NCI-H187 (cell line): ENCODE measurements around the gene PLPPR2.
"Not testable (repeated sequence)": the region's sequence is repeated elsewhere in the genome, so short reads cannot be mapped to it uniquely, and the experiment has no call there.

Experiments
- DNase-seq, 2 experiments: peaks; one replicate each; lab custom pipeline; 2025; lab: John Stamatoyannopoulos, UW

Gene PLPPR2

GRCh38 chr19:11340099-11340467, 15.1 kb upstream of the PLPPR2 start:
- DNase-seq = not testable (repeated sequence)

- no peak for DNase-seq
Observed at GRCh38 chr19:11342429-11342828, 12.8 kb upstream of the PLPPR2 start.

DNA sequence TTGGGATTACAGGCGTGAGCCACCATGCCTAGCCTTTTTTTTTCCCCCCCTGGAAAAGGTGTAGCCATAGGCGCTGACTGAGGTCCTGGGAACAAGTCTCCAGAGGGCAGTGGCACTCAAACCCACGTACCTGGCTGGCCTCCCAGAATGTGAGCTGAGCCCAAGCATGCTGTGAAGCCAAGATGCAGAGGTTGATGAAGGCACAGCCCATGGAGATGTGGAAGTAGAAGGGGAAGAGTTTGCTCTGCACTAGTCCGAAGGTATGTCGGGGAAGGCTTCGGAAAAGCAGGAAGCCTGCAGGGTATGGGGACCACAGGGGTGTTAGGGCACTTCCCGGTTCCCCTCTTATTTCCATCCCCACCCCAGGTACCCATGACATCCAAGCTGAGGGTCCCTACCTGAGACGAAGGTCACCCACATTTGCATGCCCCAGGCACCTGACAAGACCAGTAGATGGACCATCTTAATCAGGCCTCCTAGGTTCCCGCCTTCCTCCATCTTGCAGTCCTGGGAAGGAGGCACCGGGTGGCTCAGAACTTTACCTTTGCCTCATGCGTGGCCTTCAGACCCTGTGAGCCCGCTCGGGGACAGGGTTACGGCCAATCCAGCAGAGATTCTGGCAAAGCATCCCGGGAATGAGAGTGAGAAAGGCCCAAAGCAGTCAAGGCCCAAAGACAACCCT, 10.0 kb upstream of the PLPPR2 start:
- no peak for DNase-seq

DNA sequence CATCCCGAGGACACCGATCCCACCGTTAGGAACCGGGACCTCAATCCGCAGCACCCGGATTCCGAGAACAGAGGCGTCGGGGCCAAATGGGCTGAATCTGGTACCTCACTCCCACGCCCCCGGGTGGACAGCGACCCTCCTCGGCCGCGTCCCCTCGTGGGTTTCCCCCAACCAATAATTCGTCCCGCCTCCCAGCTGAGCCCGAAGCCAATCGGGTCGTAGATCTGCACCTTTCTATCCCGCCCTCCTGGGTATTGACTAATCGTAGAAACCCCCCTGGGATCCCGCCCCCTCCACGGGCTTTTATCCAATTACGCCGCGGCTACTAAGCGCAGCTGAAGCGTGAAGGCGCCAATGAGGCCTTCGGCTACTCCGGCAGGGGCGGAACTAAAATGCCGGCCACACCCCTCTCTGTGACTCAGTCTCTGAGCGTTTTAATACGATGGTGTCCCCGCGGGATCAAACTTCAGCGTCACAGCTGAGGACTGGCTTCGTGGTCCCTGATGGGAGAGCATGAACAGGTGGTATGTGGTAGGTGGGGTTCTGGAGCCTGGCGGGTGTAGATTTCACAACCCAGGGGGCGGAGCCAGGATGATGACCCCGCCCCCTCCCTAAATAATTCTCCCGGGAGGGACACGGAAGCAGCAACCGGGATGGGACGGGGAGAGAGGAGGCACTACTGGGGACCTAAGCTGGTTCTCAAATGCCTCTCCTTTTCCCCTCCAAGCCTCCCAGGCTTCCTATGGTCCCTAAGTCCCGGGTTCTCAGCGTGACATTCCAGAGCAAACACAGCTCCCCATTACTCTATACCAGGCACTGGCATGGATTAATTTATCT, 8.9 kb upstream of the PLPPR2 start, which contains the start of the genes CCDC159 and TMEM205:
Gene CCDC159, plus strand, starts transcription at position 416 of the 837 bp plus-strand sequence. Its CDS starts 88 bp downstream, at position 504.
Gene TMEM205, minus strand, starts transcription at position 165 of the 837 bp plus-strand sequence. CDS start 649 bp downstream, outside the sequence.
- peak; percentile 84 to 89 for DNase-seq

- DNase-seq = no peak
Observed at GRCh38 chr19:11347546-11348039, 7.6 kb upstream of the PLPPR2 start.

DNA sequence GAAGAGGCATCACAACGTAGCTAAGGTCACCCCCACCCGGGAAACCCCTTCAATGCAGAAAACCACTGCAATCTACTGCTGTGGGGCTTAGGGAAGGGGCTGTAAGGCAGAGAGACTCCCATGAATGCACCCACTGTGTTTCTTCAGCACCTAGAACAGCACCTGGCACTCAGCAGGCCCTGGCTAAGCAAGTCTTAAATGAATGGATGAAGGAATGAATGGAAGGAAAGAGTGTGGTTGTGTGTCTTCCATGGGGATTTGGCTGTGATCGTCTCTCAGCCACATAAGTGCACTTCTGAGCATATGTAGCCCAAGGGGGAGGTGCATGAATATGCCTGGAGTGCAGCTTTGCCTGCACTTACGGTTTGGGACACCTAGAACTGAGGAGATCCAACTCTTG, 6.1 kb upstream of the PLPPR2 start:
- DNase-seq = no peak

DNA sequence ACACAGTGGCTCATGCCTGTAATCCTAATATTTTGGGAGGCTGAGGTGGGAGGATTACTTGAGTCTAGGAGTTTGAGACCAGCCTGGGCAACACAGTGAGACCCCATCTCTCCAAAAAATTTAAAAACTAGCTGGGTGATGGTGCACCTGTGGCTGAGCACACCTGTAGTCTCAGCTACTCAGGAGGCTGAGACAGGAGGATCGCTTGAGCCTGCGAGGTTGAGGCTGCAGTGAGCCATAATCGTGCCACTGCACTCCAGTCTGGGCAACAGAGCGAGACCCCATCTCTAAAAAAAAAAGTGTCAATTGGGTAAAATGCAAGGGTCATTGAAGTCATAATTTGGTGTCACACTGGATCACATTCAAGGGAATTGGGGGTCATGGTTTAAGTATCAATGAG, 1.1 kb upstream of the PLPPR2 start:
- not testable (repeated sequence) for DNase-seq

DNA sequence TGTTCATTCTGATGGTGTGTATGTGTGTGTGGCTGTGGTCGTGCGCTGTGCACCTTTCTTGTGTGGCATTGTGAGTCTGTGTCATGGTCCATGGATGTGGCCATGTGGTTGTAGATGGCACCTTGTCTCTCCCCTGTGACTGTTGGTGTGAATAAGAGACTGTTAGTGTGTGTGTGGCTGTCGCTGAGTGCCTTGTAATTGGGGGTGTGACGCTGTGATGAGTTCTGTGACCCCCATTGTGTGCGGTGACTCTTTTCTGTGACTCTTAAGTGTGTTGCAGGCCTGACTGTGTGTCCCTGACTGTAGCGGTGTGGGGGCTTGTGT, 804 bp downstream of the PLPPR2 start:
- no peak for DNase-seq

DNA sequence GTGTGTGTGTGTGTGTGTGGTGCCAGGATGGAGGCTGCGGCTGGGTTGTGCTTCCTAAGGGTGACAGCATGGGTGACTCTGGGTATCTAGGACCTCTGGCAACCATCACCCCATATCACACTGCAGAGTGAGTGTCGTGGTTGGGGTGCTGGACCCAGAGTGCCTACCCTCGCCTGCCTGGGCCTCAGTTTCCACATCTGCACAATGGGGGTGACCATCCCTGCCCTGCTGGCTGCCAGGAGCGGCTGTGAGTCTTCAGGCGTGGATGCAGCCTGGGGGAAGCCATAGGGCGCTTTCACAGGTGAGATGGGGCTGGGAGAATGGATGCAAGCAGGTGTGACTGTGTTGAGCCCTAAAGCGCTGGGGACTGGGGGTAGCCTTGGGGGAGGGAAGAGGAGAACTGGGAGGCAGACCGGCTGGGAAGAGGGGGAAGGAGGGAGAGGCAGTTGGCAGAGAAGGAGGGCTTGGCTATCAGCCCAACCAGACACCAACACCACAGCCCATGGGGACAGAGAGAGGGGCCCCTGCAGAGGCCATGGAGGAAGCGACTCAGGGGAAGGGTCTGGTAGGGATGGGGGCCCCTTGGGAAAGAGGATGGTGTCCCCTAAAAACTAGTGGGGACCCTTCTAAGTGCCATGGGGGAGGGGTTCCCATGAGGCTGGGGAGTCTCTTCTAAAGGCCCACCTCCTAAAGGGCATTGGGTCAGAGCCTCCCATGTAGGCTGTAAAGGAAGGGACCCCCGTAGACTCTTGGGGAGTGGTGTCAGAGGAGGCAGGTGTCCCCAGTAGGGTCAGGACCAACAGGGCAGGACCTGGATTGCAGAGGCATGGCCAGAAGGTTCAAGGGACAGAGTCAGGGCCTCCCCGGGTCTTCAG, 1.7 kb downstream of the PLPPR2 start:
- DNase-seq = no peak

GRCh38 chr19:11359421-11359820, 4.2 kb downstream of the PLPPR2 start:
- DNase-seq = no peak

GRCh38 chr19:11361037-11361770, 6.0 kb downstream of the PLPPR2 start:
- DNase-seq = no peak

DNA sequence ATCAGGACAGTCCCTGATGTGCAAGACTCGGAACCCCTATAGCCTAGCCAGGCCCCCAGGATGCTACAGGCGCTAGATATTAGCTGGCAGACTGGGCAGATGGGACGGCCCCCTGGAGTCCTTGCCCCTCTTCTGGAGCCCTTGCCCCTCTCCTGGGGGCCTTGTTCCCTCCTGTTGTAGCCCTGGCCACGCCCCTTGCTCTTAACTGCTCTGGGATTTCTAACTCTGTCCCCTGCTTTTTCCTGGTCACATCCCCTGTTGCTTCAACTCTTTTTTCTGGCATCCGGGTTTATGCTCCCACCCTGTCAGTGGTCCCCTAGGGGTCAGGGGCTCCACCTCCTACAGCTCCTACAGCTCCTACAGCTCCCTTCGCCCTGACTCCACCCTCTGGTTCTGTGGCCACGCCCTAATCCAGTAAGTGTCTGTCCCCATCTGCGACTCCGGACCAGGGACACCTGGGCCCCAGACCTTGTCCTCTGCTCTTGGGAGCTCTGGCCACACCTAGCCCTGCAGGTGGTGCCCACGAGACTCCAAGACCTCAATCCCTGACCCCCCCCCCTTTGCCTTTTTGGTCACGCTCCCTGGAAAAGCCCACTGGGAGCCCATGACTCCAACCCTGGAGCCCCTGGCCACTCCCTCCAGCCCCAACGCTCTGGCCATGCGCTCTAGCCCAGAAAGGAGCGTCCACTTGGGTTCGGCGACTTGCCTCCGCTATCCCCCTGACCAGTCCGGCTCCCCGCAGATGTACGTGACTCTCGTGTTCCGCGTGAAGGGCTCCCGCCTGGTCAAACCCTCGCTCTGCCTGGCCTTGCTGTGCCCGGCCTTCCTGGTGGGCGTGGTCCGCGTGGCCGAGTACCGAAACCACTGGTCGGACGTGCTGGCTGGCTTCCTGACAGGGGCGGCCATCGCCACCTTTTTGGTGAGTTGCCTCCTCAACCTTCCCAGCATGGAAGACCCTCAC, 6.8 kb downstream of the PLPPR2 start:
- DNase-seq = no peak

- DNase-seq = no peak
Observed at GRCh38 chr19:11363881-11364280, 8.6 kb downstream of the PLPPR2 start.

- no peak for DNase-seq
Observed at GRCh38 chr19:11364296-11364904, 9.2 kb downstream of the PLPPR2 start.

GRCh38 chr19:11364935-11365334, 9.7 kb downstream of the PLPPR2 start:
- no peak for DNase-seq

DNA sequence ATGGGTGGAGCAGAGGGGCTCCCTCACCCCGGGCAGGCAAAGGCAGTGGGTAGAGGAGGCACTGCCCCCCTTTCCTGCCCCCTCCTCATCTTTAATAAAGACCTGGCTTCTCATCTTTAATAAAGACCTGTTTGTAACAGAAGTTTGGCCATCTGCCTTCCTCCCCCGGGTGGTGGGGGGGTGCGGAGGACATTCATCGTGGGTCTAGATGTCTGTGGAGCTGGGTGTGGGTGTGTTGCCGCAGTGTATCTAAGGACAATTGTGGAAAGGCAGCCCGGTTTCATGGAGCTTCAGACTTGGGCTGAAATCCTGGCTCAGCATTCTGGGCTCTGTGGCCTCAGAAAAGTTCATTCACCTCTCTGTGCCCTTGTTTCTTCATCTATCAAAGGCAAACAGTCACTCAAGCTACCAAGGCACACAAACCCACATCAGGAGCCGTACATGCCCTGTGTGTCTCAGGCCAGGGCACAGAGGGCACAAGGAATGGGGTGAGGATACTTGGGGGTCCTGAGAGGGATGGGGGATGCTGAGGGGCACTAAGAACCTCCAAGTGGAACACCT, 10.4 kb downstream of the PLPPR2 start:
- no peak for DNase-seq

- DNase-seq = no peak
Observed at GRCh38 chr19:11367528-11367927, 12.3 kb downstream of the PLPPR2 start.

- DNase-seq = no peak
Observed at GRCh38 chr19:11370744-11371143, 15.5 kb downstream of the PLPPR2 start.

GRCh38 chr19:11373166-11373884, 18.1 kb downstream of the PLPPR2 start:
- DNase-seq = peak; percentile 41 to 72
